Right ventricle myocardium superior (tissue), 1 donor: ENCODE results near the gene DLGAP3. TPM values are rescaled to one million over a fixed set of nuclear protein-coding genes. Genes with fewer than 3 reads are reported as not detected.
"Not testable (repeated sequence)": the region's sequence is repeated elsewhere in the genome, so short reads cannot be mapped to it uniquely, and the experiment has no call there.

ENCODE experiments used
- ATAC-seq: fragments of 200-7000 bp; cut with Tn5 transposase; one replicate; pipeline ENCODE4 v1.9.1; 2020; ENCODE audit warnings: mild to moderate bottlenecking; ENCODE audit not compliant: poor library complexity
- DNase-seq: peaks from one replicate; pipeline ENCODE4 v3.0.0-alpha.2; 2020
- intact Hi-C: fragments of 100-400 bp; cut with DNase I; formaldehyde crosslinking; loops from one replicate; pipeline ENCODE4 v1.11.2; 2022
- long read RNA-seq: library from polyadenylated mRNA; unstranded; transcript quantifications from one replicate; pipeline ENCODE4 v2.0.0, GENCODE V29; 2021
- total RNA-seq: library from RNA; stranded (reverse); fragmentation: NEBNext Ultra II Directional; extraction: Animal tissue kit (Norgen Biotek cat#: 25700); gene quantifications from one replicate; pipeline ENCODE4 v1.2.1, GENCODE V29; 2021
- donor health status: DM: no; HTN: yes; CAD: no; lungs with severe emphysema.

Gene DLGAP3
- total RNA-seq: 0.08 TPM
- long read RNA-seq: 0 reads

DNA sequence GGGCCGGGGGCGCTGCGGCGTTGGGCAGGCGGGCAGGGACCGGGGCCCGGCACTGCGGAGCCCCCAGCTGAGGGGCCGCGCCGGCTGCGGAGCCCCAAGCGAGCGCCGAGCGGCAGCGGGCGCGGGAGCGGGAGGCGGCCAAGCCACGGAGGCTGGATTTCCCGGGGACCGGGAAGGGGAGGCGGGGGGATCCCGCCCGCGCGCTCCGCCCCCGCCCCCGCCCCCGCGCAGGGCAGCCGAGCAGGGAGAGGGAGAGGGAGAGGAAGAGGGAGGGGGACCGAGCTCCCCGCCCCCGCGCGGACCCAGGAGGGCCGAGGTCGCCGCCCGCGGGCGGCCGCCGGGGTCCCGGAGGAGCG lies at the start of gene DLGAP3:
DLGAP3 (minus strand) TSS at position 154 of the 356 bp plus-strand sequence. CDS start 24,267 bp downstream, outside the sequence.
- DNase-seq (no peak), ATAC-seq (no peak)
- intact Hi-C loops: no loop called here

DNA sequence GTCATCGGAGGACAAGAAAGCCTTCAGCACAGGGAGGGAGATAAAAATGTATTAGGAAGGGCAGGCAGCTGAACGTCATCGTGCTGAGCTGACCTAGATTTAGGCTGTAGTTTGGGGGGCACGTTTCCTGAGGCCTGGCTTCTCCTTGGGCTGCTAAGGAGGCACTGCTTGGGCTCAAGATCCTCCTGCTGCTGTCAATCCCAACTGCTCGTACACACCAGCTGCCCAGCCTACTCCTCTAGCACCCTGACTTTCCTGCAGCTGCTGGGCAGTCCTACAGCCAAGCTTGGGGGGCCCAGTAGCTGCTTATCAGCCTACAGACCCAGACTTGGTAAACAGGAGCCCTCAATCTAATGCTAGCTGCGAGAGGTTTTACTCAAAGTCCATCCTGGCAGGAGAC lies 49.5 kb upstream of the DLGAP3 start:
- ATAC-seq: no peak
- intact Hi-C loops: no loop called here
- no peak for DNase-seq

DNA sequence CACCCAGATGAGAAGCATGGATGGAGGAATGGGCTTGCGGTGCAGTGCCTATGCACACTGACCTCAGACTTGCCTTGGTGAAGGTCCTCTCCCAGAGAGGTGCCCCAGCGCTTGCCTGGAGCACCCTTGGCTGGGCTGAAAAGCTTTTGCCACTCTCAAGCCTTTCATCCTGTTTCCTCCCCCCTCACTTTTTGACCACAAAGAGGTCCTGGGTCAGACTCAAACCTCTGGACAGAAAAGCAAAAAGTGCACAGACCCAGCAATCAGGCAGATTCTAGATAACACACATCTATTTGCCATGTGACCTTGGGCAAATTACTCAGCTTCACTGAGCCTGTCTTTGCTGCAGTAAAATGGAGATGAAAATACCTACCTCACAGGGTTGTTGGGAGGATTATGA lies 48.4 kb upstream of the DLGAP3 start:
- ATAC-seq (no peak), DNase-seq (no peak)
- intact Hi-C loops: no loop called here

GRCh38 chr1:34977210-34977471 lies 47.7 kb upstream of the DLGAP3 start:
- intact Hi-C loops: no loop called here
- no peak for DNase-seq
- no peak for ATAC-seq

DNA sequence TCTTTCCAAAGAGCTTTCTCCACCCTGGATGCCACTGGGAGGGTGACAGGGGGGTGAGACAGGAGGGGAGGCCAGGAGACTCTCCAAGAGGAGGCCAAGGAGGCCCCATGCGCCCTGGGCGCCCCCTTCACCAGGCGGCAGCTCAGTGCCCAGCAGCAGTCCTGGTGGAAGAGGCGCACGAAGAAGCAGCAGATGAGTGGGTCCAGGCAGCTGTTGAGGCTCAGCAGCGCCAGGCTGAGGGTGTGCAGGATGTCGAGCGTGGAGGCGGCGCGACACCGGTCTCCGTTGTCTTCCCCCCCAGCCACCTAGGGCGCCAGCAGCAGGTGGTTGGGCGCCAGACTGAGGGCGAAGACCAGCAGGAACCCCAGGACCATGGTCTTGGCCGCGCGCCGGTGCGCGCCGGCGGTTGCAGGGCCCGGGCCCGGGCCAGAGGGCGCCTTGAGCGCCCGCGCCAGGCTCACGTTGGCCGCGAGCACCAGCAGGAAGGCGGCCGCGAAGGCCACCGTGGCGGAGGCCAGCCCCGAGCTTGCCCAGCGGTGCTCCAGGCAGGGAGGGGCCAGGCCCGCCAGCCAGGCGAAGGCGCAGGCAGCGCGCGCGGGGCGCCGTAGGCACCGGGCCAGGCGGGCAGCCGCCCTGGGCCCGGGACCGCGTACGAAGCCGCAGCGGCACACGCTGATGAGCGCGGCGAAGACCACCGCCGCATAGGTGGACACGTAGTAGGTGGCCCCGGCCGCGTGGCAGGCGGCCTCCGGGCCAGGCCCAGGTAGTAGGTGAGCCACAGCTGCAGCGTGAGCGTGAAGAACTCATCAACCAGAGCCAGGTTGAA lies 47.1 kb upstream of the DLGAP3 start:
- no peak for DNase-seq
- intact Hi-C loops: no loop called here
- no peak for ATAC-seq

GRCh38 chr1:34975771-34976170 lies 46.3 kb upstream of the DLGAP3 start:
- intact Hi-C loops: no loop called here
- ATAC-seq: no peak
- DNase-seq: no peak

DNA sequence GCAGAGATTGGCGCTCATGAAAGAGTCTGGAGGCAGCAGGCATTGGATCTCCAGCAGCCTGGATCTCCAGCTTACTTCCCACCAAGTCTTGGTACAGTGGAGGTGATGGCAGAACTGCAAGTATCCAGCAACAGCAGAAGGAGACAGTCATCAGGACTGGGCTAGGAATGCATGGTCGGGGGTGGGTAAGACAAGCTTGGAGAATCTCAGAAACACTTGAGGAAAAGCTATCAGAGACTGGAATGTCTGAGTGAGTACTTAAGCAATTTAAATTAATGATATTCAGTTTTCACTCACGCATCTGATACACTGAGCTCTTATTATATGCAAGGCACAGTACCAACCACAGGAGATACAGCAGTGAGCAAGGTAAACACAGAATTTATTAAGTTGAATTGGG lies 45.9 kb upstream of the DLGAP3 start:
- intact Hi-C loops: no loop called here
- ATAC-seq (no peak), DNase-seq (no peak)

- no peak for DNase-seq
- intact Hi-C loops: no loop called here
- ATAC-seq: no peak
Measured at GRCh38 chr1:34974626-34975025, 45.2 kb upstream of the DLGAP3 start.

DNA sequence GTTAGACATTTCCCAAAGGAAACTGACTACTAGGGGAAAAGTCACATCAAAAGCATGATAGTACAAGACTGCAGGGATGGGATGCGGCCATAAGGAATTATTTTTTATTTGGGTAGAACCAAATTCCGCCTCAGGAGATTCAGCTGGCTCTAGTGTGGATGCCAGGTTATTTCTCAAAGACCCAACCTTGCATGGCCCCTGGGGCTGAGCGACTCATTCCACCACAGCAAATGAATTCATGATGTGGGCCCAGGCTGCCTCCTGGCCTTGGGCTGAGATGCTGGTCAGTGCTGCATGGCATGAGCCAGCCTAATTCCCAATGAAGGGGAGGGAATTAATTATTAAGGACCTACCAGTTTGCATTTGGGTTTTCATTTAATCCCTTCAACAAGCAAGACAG lies 43.9 kb upstream of the DLGAP3 start:
- DNase-seq: no peak
- intact Hi-C loops: no loop called here
- no peak for ATAC-seq

GRCh38 chr1:34970829-34971228 lies 41.4 kb upstream of the DLGAP3 start:
- ATAC-seq (no peak), DNase-seq (no peak)
- intact Hi-C loops: no loop called here

GRCh38 chr1:34970220-34970735 lies 40.8 kb upstream of the DLGAP3 start:
- intact Hi-C loops: no loop called here
- ATAC-seq: no peak
- no peak for DNase-seq

DNA sequence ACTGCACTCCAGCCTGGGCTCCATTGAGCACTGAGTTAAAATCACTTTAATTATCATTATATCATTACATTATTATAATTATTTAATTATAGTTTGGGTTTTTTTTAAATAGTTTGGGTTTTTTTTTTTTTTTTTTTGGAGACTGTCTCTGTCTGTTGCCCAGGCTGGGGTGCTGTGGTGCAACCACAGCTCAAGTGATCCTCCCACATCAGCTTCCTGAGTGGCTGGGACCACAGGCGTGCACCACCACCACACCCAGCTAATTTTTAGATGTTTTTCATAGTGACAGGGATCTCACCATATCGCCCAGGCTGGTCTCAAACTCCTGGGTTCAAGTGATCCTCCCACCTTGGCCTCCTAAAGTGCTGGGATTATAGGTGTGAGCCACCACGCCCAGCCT lies 38.8 kb upstream of the DLGAP3 start:
- ATAC-seq, DNase-seq, intact Hi-C loops: not testable (repeated sequence)

DNA sequence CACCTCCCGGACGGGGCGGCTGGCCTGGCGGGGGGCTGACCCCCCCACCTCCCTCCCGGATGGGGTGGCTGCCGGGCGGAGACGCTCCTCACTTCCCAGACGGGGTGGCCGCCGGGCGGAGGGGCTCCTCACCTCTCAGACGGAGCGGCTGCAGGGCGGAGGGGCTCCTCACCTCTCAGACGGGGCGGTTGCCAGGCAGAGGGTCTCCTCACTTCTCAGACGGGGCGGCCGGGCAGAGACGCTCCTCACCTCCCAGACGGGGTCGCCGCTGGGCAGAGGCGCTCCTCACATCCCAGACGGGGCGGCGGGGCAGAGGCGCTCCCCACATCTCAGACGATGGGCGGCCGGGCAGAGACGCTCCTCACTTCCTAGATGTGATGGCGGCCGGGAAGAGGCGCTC lies 38.2 kb upstream of the DLGAP3 start:
- DNase-seq, intact Hi-C loops, ATAC-seq: not testable (repeated sequence)

DNA sequence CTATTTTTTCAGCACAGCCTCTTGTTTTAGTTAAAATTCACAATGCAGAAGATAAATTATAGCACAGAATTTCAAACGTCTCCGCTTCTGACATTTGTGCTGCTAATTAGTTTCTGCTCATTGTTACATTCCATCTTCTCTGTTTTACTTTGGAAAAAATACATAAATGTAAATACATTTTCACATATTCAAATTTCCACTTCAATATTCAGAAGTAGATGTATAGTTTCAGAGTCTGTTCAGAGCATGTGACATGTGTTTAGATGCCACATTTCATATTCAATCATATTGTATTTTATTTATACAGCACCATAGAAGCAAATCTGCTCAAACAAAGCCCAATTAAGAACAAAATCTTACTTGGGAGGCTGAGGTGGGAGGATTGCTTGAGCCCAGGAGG lies 36.1 kb upstream of the DLGAP3 start:
- DNase-seq (no peak), ATAC-seq (no peak)
- intact Hi-C loops: no loop called here

DNA sequence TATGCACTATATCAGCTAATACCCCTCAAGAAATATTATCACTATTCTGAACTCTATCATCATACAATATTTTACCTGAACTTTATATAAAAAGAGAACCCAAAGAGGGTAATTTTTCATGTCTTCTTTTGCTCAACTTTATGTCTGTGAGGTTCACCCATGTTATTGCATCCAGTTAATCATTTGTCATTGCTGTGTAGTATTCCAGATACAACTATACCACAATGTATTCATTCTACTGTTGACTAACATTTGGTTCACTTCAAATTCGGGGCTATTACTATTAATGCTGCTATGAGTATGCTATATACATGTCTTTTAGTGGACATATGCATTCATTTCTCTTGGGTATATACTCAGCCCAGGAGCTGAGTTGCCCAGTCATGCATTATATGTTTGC lies 21.0 kb upstream of the DLGAP3 start:
- DNase-seq: no peak
- no peak for ATAC-seq
- intact Hi-C loops: no loop called here

DNA sequence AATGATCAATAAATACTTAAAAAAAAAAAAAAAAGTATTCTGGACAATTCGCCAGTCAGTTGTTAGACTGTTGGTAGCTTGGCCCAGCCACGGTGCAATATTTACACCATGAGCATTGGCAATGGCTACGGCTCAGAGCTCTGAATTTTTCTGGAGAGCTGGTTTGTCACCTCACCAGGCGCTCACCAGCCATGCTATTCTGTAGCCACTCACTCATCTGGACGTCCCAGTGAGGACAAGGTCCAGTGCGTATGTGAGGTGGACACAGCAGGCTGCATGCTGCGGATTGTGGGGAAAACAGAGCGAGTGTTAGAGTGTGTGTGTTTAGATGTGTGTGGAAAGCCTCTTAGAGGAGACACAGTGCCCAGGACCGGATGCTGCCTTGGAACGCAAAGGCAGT lies 19.3 kb upstream of the DLGAP3 start:
- DNase-seq: not testable (repeated sequence)

GRCh38 chr1:34947641-34948314 lies 18.3 kb upstream of the DLGAP3 start:
- intact Hi-C loops, ATAC-seq, DNase-seq: not testable (repeated sequence)

More for the DNA sequence above, 19.3 kb upstream of the DLGAP3 start:
- intact Hi-C loops, ATAC-seq: not testable (repeated sequence)

GRCh38 chr1:34946211-34946610 lies 16.8 kb upstream of the DLGAP3 start:
- no peak for ATAC-seq
- DNase-seq: no peak
- intact Hi-C loops: no loop called here

- DNase-seq, intact Hi-C loops, ATAC-seq: not testable (repeated sequence)
Measured at GRCh38 chr1:34941798-34942197, 12.3 kb upstream of the DLGAP3 start.

- DNase-seq: no peak
- intact Hi-C loops: no loop called here
- no peak for ATAC-seq
Measured at GRCh38 chr1:34930702-34931071, 1.2 kb upstream of the DLGAP3 start.
